WTC11 (cell line): ENCODE data around the gene OLFM1.

Source experiments
- ATF3 ChIP-seq: sonication (generic); formaldehyde crosslinking; conservative IDR thresholded peaks from 2 replicates; pipeline ENCODE4 v1.8.1; 2022; ENCODE audit warnings: mild to moderate bottlenecking, missing genetic modification reagents
- CTCF ChIP-seq: fragments of 200-600 bp; IDR thresholded peaks from 2 replicates; pipeline ENCODE4 v1.8.0; 2022; ENCODE audit warnings: antibody characterized with exemption
- E2F1 ChIP-seq: sonication (generic); formaldehyde crosslinking; IDR thresholded peaks from 2 replicates; pipeline ENCODE4 v1.8.0; 2022; ENCODE audit warnings: mild to moderate bottlenecking, missing genetic modification reagents
- FOXJ3 ChIP-seq: sonication (generic); formaldehyde crosslinking; IDR thresholded peaks from 2 replicates; pipeline ENCODE4 v1.9.0; 2021; ENCODE audit warnings: missing genetic modification reagents, mild to moderate bottlenecking, borderline replicate concordance
- FOXK1 ChIP-seq: sonication (generic); formaldehyde crosslinking; IDR thresholded peaks from 2 replicates; pipeline ENCODE4 v1.8.0; 2022; ENCODE audit warnings: mild to moderate bottlenecking, moderate library complexity, missing genetic modification reagents
- HMGXB4 ChIP-seq: sonication (generic); formaldehyde crosslinking; IDR thresholded peaks from 2 replicates; pipeline ENCODE4 v1.8.1; 2023; ENCODE audit warnings: mild to moderate bottlenecking, moderate library complexity, missing genetic modification reagents
- MAX ChIP-seq: sonication (generic); formaldehyde crosslinking; IDR thresholded peaks from 2 replicates; pipeline ENCODE4 v1.8.0; 2022; ENCODE audit warnings: mild to moderate bottlenecking, missing genetic modification reagents
- NFYB ChIP-seq: sonication (generic); formaldehyde crosslinking; conservative IDR thresholded peaks from 2 replicates; pipeline ENCODE4 v1.8.0; 2022; ENCODE audit warnings: low read depth, missing genetic modification reagents
- SP1 ChIP-seq: sonication (generic); formaldehyde crosslinking; conservative IDR thresholded peaks from 2 replicates; pipeline ENCODE4 v1.8.1; 2022; ENCODE audit warnings: missing genetic modification reagents
- TEAD1 ChIP-seq: sonication (generic); formaldehyde crosslinking; IDR thresholded peaks from 2 replicates; pipeline ENCODE4 v1.8.0; 2022; ENCODE audit warnings: mild to moderate bottlenecking, missing genetic modification reagents
- TEAD4 ChIP-seq: sonication (generic); formaldehyde crosslinking; IDR thresholded peaks from 2 replicates; pipeline ENCODE4 v1.8.0; 2022; ENCODE audit warnings: mild to moderate bottlenecking, missing genetic modification reagents
- USF1 ChIP-seq: sonication (generic); formaldehyde crosslinking; IDR thresholded peaks from 2 replicates; pipeline ENCODE4 v1.8.0; 2022; ENCODE audit warnings: mild to moderate bottlenecking, missing genetic modification reagents

- TF ChIP-seq TEAD1 = no peak
- no peak for TF ChIP-seq USF1 (CRISPR knock-in tag)
- TF ChIP-seq HMGXB4 = no peak
- no peak for TF ChIP-seq CTCF
- TF ChIP-seq FOXK1 (CRISPR knock-in tag) = no peak
- TF ChIP-seq ATF3 (CRISPR knock-in tag) = no peak
- no peak for TF ChIP-seq FOXJ3 (CRISPR knock-in tag)
- TF ChIP-seq SP1 = no peak
- no peak for TF ChIP-seq TEAD4 (CRISPR knock-in tag)
- TF ChIP-seq NFYB (CRISPR knock-in tag) = no peak
- TF ChIP-seq E2F1 (CRISPR knock-in tag) = no peak
- no peak for TF ChIP-seq MAX (CRISPR knock-in tag)
Observed at GRCh38 chr9:135084881-135085760, 2.3 kb upstream of the OLFM1 start.
